ENCODE results near the gene MRPS15.

GRCh38 chr1:36436821-36437220, 27.4 kb downstream of the MRPS15 start:
- TF ChIP-seq, protein P1, sequence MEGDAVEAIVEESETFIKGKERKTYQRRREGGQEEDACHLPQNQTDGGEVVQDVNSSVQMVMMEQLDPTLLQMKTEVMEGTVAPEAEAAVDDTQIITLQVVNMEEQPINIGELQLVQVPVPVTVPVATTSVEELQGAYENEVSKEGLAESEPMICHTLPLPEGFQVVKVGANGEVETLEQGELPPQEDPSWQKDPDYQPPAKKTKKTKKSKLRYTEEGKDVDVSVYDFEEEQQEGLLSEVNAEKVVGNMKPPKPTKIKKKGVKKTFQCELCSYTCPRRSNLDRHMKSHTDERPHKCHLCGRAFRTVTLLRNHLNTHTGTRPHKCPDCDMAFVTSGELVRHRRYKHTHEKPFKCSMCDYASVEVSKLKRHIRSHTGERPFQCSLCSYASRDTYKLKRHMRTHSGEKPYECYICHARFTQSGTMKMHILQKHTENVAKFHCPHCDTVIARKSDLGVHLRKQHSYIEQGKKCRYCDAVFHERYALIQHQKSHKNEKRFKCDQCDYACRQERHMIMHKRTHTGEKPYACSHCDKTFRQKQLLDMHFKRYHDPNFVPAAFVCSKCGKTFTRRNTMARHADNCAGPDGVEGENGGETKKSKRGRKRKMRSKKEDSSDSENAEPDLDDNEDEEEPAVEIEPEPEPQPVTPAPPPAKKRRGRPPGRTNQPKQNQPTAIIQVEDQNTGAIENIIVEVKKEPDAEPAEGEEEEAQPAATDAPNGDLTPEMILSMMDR (conservative IDR thresholded peaks at IDR 0.05; ENCODE audit: low read depth, low read length): no peak
- TF ChIP-seq EZH2 (IDR thresholded peaks at IDR 0.05; ENCODE audit: borderline replicate concordance, low read depth, low read length, poor library complexity, severe bottlenecking): no peak
